GM23338 (cell line): ENCODE results near the gene SPZ1. TPM values are rescaled to one million over a fixed set of nuclear protein-coding genes. Genes with fewer than 3 reads are reported as not detected.
"Not testable (repeated sequence)": the region's sequence is repeated elsewhere in the genome, so short reads cannot be mapped to it uniquely, and the experiment has no call there.

Source experiments
- ATAC-seq: fragments of 200-7000 bp; cut with Tn5 transposase; 3 replicates; pipeline ENCODE4 v1.9.1; 2020
- DNase-seq: peaks from one replicate; pipeline ENCODE4 v3.0.0-alpha.2; 2015; ENCODE audit warnings: low spot score
- H2AFZ ChIP-seq: fragments of 200-600 bp; sonication (generic); 2 replicates; pipeline ENCODE4 v1.8.0; 2016; ENCODE audit warnings: antibody characterized with exemption, mild to moderate bottlenecking, moderate library complexity
- H3F3A ChIP-seq: fragments of 200-600 bp; sonication (generic); replicated peaks from 2 replicates; pipeline ENCODE4 v1.8.0; 2017; ENCODE audit warnings: antibody characterized with exemption, mixed run types, low read depth
- H3K27ac ChIP-seq: fragments of 200-600 bp; sonication (generic); 2 replicates; pipeline ENCODE4 v1.6.1; 2016; ENCODE audit warnings: low read depth
- H3K27me3 ChIP-seq: fragments of 200-600 bp; sonication (generic); 2 replicates; pipeline ENCODE4 v1.8.0; 2016; ENCODE audit warnings: mild to moderate bottlenecking, mixed run types, moderate library complexity; ENCODE audit not compliant: insufficient read depth
- H3K36me3 ChIP-seq: fragments of 200-600 bp; sonication (generic); 2 replicates; pipeline ENCODE4 v1.8.0; 2016; ENCODE audit warnings: mild to moderate bottlenecking; ENCODE audit not compliant: insufficient read depth
- H3K4me1 ChIP-seq: fragments of 200-600 bp; sonication (generic); 2 replicates; pipeline ENCODE4 v1.8.0; 2016; ENCODE audit warnings: mild to moderate bottlenecking, moderate library complexity; ENCODE audit not compliant: insufficient read depth
- H3K4me2 ChIP-seq: fragments of 200-600 bp; sonication (generic); 2 replicates; pipeline ENCODE4 v1.7.1; 2017; ENCODE audit warnings: mixed run types
- H3K4me3 ChIP-seq: fragments of 200-600 bp; sonication (generic); 2 replicates; pipeline ENCODE4 v1.6.1; 2016; ENCODE audit warnings: mixed run types
- H3K79me2 ChIP-seq: fragments of 200-600 bp; sonication (generic); replicated peaks from 2 replicates; pipeline ENCODE4 v1.8.0; 2017; ENCODE audit warnings: mild to moderate bottlenecking; ENCODE audit not compliant: insufficient read depth
- H3K9me2 ChIP-seq: fragments of 200-600 bp; sonication (generic); 2 replicates; pipeline ENCODE4 v1.8.0; 2017; ENCODE audit not compliant: insufficient read depth
- H4K20me1 ChIP-seq: fragments of 200-600 bp; sonication (generic); replicated peaks from 2 replicates; pipeline ENCODE4 v1.8.0; 2017; ENCODE audit warnings: mild to moderate bottlenecking; ENCODE audit not compliant: insufficient read depth
- H3K27ac Mint-ChIP-seq: 2 replicates; pipeline ENCODE4 v1.8.0; 2020; ENCODE audit warnings: inconsistent platforms, mild to moderate bottlenecking, moderate library complexity, mixed read lengths
- H3K27me3 Mint-ChIP-seq: 3 replicates; pipeline ENCODE4 v1.8.0; 2022; ENCODE audit warnings: low read depth, mild to moderate bottlenecking, moderate library complexity, mixed read lengths, inconsistent platforms; ENCODE audit not compliant: insufficient read depth, poor library complexity
- H3K36me3 Mint-ChIP-seq: 3 replicates; pipeline ENCODE4 v1.8.0; 2021; ENCODE audit warnings: low read depth, mild to moderate bottlenecking, inconsistent platforms, moderate library complexity, mixed read lengths
- H3K4me1 Mint-ChIP-seq: 3 replicates; pipeline ENCODE4 v1.8.0; 2020; ENCODE audit warnings: mild to moderate bottlenecking, inconsistent platforms, mixed read lengths
- H3K4me3 Mint-ChIP-seq: 3 replicates; pipeline ENCODE4 v1.8.0; 2021; ENCODE audit warnings: moderate library complexity, mild to moderate bottlenecking, inconsistent platforms, mixed read lengths
- H3K9me3 Mint-ChIP-seq: 3 replicates; pipeline ENCODE4 v1.8.0; 2020; ENCODE audit warnings: moderate library complexity, mild to moderate bottlenecking, inconsistent platforms, mixed read lengths
- EZH2 ChIP-seq: fragments of 200-600 bp; sonication (generic); IDR thresholded peaks from one replicate; pipeline ENCODE4 v1.8.0; 2017; ENCODE audit warnings: antibody characterized with exemption, mild to moderate bottlenecking, low read depth; ENCODE audit not compliant: unreplicated experiment
- JUNB ChIP-seq: IDR thresholded peaks from one replicate; pipeline ENCODE4 v1.6.1; 2016; ENCODE audit warnings: antibody characterized with exemption; ENCODE audit not compliant: unreplicated experiment
- NANOG ChIP-seq: IDR thresholded peaks from 2 replicates; pipeline ENCODE4 v1.6.1; 2016; ENCODE audit warnings: antibody characterized with exemption, borderline replicate concordance
- POLR2AphosphoS5 ChIP-seq: IDR thresholded peaks from 2 replicates; pipeline ENCODE4 v1.6.1; 2016; ENCODE audit warnings: antibody characterized with exemption, low read depth
- STAT1 ChIP-seq: IDR thresholded peaks from one replicate; pipeline ENCODE4 v1.6.1; 2016; ENCODE audit warnings: antibody characterized with exemption; ENCODE audit not compliant: unreplicated experiment
- ZNF114 ChIP-seq: fragments of 250-450 bp; sonication (Bioruptor Pico); IDR thresholded peaks from 2 replicates; pipeline ENCODE4 v1.5.0; 2020; ENCODE audit warnings: mild to moderate bottlenecking, moderate library complexity
- ZNF331 ChIP-seq: fragments of 250-450 bp; sonication (Bioruptor Pico); IDR thresholded peaks from 2 replicates; pipeline ENCODE4 v1.5.0; 2020; ENCODE audit warnings: low read depth, mild to moderate bottlenecking, moderate library complexity
- polyA plus RNA-seq: library from polyadenylated mRNA; unstranded; fragments of >200 nt; fragmentation: Nextera tagmentation; extraction: Ambion mirVana; gene quantifications from 2 replicates; pipeline ENCODE4 v1.2.1, GENCODE V29; 2016
- total RNA-seq: library from RNA; depleted of rRNA; stranded (reverse); fragments of >200 nt; shearing (Covaris generic); gene quantifications from 2 replicates; pipeline ENCODE4 v1.2.3, GENCODE V29; 2014
- TF ChIP-seq, protein P1 (sequence below): IDR thresholded peaks from one replicate; pipeline ENCODE4 v1.6.1; 2018; ENCODE audit warnings: antibody characterized with exemption; ENCODE audit not compliant: unreplicated experiment

The SPZ1 gene
- total and polyA plus RNA-seq, 2 experiments from 2014 or later = not detected

DNA sequence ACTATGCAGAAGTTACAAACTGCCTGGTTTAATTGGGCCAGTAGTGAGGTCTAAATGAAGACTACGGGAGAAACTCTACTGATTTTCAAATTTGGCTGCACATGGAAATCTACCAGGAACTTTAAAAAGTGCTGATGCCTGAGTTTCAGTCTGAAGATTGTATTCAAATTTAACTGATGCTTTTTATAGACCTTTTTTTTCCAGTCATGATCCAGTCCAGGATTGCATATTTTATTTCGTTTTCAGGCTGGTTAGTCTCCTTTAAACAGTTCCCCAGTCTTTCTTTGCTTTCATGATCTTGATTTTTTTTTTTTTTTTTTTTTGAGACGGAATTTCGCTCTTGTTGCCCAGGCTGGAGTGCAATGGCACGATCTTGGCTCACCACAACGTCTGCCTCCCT, 23.7 kb upstream of the SPZ1 start (continued):
- TF ChIP-seq, protein P1, sequence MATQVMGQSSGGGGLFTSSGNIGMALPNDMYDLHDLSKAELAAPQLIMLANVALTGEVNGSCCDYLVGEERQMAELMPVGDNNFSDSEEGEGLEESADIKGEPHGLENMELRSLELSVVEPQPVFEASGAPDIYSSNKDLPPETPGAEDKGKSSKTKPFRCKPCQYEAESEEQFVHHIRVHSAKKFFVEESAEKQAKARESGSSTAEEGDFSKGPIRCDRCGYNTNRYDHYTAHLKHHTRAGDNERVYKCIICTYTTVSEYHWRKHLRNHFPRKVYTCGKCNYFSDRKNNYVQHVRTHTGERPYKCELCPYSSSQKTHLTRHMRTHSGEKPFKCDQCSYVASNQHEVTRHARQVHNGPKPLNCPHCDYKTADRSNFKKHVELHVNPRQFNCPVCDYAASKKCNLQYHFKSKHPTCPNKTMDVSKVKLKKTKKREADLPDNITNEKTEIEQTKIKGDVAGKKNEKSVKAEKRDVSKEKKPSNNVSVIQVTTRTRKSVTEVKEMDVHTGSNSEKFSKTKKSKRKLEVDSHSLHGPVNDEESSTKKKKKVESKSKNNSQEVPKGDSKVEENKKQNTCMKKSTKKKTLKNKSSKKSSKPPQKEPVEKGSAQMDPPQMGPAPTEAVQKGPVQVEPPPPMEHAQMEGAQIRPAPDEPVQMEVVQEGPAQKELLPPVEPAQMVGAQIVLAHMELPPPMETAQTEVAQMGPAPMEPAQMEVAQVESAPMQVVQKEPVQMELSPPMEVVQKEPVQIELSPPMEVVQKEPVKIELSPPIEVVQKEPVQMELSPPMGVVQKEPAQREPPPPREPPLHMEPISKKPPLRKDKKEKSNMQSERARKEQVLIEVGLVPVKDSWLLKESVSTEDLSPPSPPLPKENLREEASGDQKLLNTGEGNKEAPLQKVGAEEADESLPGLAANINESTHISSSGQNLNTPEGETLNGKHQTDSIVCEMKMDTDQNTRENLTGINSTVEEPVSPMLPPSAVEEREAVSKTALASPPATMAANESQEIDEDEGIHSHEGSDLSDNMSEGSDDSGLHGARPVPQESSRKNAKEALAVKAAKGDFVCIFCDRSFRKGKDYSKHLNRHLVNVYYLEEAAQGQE = no peak
- no peak for TF ChIP-seq ZNF114 (CRISPR knock-in tag)
- TF ChIP-seq ZNF331 = no peak

DNA sequence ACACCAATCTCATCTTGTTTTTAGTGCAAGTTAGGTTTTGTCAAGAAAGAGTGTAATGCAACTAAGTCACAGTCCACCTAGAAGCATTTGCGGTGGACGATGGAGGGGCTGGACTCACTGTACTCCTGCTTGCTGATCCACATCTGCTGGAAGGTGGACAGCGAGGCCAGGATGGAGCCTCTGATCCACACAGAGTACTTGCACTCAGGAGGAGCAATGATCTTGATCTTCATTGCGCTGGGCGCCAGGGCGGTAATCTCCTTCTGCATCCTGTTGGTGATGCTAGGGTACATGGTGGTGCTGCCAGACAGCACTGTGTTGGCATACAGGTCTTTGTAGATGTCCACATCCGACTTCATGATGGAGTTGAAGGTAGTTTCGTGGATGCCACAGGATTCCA, 20.2 kb upstream of the SPZ1 start:
- Histone ChIP-seq H3K27me3 (no peaks in the 10 kb centered on the region), H3K79me2 (no peaks in the 10 kb centered on the region), H3K27ac (no peak overlapping the region), H3K4me2 (no peak overlapping the region), H3K36me3 (no peaks in the 10 kb centered on the region; the same call in 1 of the 2 replicates), H3K4me1 (no peaks in the 10 kb centered on the region; the same call in 1 of the 2 replicates), H4K20me1 (no peaks in the 10 kb centered on the region), H3K4me3 (no peak overlapping the region), H2AFZ (no peak overlapping the region), H3K9me2 (no peaks in the 10 kb centered on the region), H3F3A (peaks cover 4% of the 10 kb centered on the region; the same call in 1 of the 2 replicates)
- no peak for ATAC-seq
- H3K4me1 Mint-ChIP-seq = peaks cover 6% of the 10 kb centered on the region
- peaks cover 3% of the 10 kb centered on the region for H3K27me3 Mint-ChIP-seq
- TF ChIP-seq POLR2AphosphoS5 (no peak), ZNF114 (CRISPR knock-in tag) (no peak), EZH2 (no peak), JUNB (no peak), ZNF331 (no peak), STAT1 (no peak), NANOG (no peak)
- H3K4me3 Mint-ChIP-seq = no peak overlapping the region
- H3K9me3 Mint-ChIP-seq = peaks cover 25% of the 10 kb centered on the region
- no peak for DNase-seq
- H3K27ac Mint-ChIP-seq = no peak overlapping the region
- peaks cover 11% of the 10 kb centered on the region for H3K36me3 Mint-ChIP-seq

DNA sequence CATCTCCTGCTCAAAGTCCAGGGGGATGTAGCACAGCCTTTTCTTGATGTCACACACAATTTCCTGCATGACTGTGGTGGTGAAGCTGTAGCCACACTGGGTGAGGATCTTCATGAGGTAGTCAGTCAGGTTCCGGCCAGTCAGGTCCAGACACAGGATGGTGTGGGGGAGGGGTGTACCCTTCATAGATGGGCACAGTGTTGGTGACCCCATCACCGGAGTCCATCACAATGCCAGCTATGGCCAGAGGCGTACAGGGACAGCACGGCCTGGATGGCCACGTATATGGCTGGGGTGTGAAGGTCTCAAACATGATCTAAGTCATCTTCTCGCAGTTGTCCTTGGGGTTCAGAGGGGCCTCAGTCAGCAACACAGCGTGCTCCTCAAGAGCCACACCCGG, 19.7 kb upstream of the SPZ1 start:
- ATAC-seq (no peak), DNase-seq (no peak)
- TF ChIP-seq ZNF114 (CRISPR knock-in tag) = no peak
- Histone ChIP-seq H3K4me2 (no peak overlapping the region), H3K9me2 (no peaks in the 10 kb centered on the region), H3K36me3 (no peaks in the 10 kb centered on the region; the same call in 1 of the 2 replicates), H3F3A (peaks cover 4% of the 10 kb centered on the region; the same call in 1 of the 2 replicates), H3K4me1 (peaks cover 5% of the 10 kb centered on the region; the same call in 1 of the 2 replicates), H3K4me3 (no peak overlapping the region), H3K27me3 (no peaks in the 10 kb centered on the region), H4K20me1 (no peaks in the 10 kb centered on the region), H3K79me2 (no peaks in the 10 kb centered on the region), H2AFZ (no peak overlapping the region), H3K27ac (no peak overlapping the region)
- Mint-ChIP-seq H3K27ac (no peak overlapping the region), H3K27me3 (peaks cover 3% of the 10 kb centered on the region), H3K4me1 (peaks cover 5% of the 10 kb centered on the region; the same call in 2 of the 3 replicates), H3K36me3 (peaks cover 11% of the 10 kb centered on the region), H3K4me3 (no peak overlapping the region), H3K9me3 (peaks cover 25% of the 10 kb centered on the region)

DNA sequence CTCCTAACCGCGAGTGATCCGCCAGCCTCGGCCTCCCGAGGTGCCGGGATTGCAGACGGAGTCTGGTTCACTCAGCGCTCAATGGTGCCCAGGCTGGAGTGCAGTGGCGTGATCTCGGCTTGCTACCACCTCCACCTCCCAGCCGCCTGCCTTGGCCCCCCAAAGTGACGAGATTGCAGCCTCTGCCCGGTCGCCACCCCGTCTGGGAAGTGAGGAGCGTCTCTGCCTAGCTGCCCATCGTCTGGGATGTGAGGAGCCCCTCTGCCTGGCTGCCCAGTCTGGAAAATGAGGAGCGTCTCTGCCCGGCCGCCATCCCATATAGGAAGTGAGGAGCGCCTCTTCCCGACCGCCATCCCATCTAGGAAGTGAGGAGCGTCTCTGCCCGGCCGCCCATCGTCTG, 19.0 kb upstream of the SPZ1 start:
- not testable (repeated sequence) for H3K9me2 ChIP-seq, H4K20me1 ChIP-seq, ATAC-seq, H3K4me3 Mint-ChIP-seq, H3K4me1 Mint-ChIP-seq, H3K36me3 ChIP-seq, H3K4me3 ChIP-seq, H3K27me3 ChIP-seq, DNase-seq, H3K79me2 ChIP-seq, H3K4me2 ChIP-seq, H2AFZ ChIP-seq, H3K27ac Mint-ChIP-seq, H3F3A ChIP-seq, H3K27me3 Mint-ChIP-seq, H3K27ac ChIP-seq
- peaks cover 11% of the 10 kb centered on the region for H3K4me1 ChIP-seq
- H3K36me3 Mint-ChIP-seq = peaks cover 11% of the 10 kb centered on the region
- H3K9me3 Mint-ChIP-seq = peaks cover 25% of the 10 kb centered on the region

DNA sequence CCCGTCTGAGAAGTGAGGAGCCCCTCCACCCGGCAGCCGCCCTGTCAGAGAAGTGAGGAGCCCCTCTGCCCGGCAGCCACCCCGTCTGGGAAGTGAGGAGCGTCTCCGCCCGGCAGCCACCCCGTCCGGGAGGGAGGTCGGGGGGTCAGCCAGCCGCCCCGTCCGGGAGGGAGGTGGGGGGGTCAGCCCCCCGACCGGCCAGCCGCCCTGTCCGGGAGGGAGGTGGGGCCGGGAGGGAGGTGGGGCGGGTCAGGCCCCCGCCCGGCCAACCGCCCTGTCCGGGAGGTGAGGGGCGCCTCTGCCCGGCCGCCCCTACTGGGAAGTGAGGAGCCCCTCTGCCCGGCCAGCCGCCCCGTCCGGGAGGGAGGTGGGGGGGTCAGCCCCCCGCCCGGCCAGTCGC, 18.5 kb upstream of the SPZ1 start:
- H3K27me3 Mint-ChIP-seq, H3K4me3 ChIP-seq, ATAC-seq, H3K4me2 ChIP-seq, H4K20me1 ChIP-seq, H3K36me3 ChIP-seq, H3K4me3 Mint-ChIP-seq, H3F3A ChIP-seq, DNase-seq, H3K79me2 ChIP-seq, H3K27ac Mint-ChIP-seq, H3K27ac ChIP-seq, H2AFZ ChIP-seq, H3K9me2 ChIP-seq, H3K27me3 ChIP-seq: not testable (repeated sequence)
- peaks cover 25% of the 10 kb centered on the region for H3K9me3 Mint-ChIP-seq
- peaks cover 11% of the 10 kb centered on the region for H3K36me3 Mint-ChIP-seq
- H3K4me1 Mint-ChIP-seq = peaks cover 10% of the 10 kb centered on the region; the same call in 2 of the 3 replicates
- H3K4me1 ChIP-seq = peaks cover 15% of the 10 kb centered on the region
